Natural killer cell treated with Interleukin-12 subunit alpha and Interleukin-12 subunit beta and Interleukin-15 and Interleukin-18, amount 100 ng/mL, for 72 hours (primary cell): ENCODE measurements around the gene PRKD3. TPM values are rescaled to one million over a fixed set of nuclear protein-coding genes. Genes with fewer than 3 reads are reported as not detected.

Experiments
- ATAC-seq, 2 donors: fragments of 150-1000 bp; cut with Tn5 transposase in 1 of 2; sonication (Bioruptor Pico), chemical (Tn5 transposase) in 1 of 2; 2 replicates each; pipeline ENCODE4 v1.10.0; 2021
- DNase-seq: peaks from one replicate; pipeline ENCODE4 v3.0.0; 2022; ENCODE audit warnings: low spot score
- H3K27ac Mint-ChIP-seq, 2 donors: 1 replicate in 1 of 2; 2 replicates in 1 of 2; pipeline ENCODE4 v1.8.0; 2022; ENCODE audit warnings: mixed read lengths in 2 of 2, mild to moderate bottlenecking in 1 of 2, moderate library complexity in 1 of 2
- H3K27me3 Mint-ChIP-seq, 2 donors: 1 replicate in 1 of 2; 2 replicates in 1 of 2; pipeline ENCODE4 v1.8.0; 2022; ENCODE audit warnings: mixed read lengths in 2 of 2
- H3K36me3 Mint-ChIP-seq: one replicate; pipeline ENCODE4 v1.8.0; 2022; ENCODE audit warnings: mixed read lengths
- H3K4me1 Mint-ChIP-seq, 2 donors: 1 replicate in 1 of 2; 2 replicates in 1 of 2; pipeline ENCODE4 v1.8.0; 2022; ENCODE audit warnings: low read depth in 2 of 2, mixed read lengths in 2 of 2, mild to moderate bottlenecking in 1 of 2
- H3K4me3 Mint-ChIP-seq: one replicate; pipeline ENCODE4 v1.8.0; 2022; ENCODE audit warnings: mixed read lengths
- H3K9me3 Mint-ChIP-seq: 2 replicates; pipeline ENCODE4 v1.8.0; 2022; ENCODE audit warnings: mixed read lengths
- total RNA-seq, 2 donors: library from RNA; stranded (reverse); gene quantifications; one replicate each; pipeline ENCODE4 v1.2.3, GENCODE V29; 2022

PRKD3 gene
- total RNA-seq, 2 donors from 2014 or later = 41.4 to 43.8 TPM

DNA sequence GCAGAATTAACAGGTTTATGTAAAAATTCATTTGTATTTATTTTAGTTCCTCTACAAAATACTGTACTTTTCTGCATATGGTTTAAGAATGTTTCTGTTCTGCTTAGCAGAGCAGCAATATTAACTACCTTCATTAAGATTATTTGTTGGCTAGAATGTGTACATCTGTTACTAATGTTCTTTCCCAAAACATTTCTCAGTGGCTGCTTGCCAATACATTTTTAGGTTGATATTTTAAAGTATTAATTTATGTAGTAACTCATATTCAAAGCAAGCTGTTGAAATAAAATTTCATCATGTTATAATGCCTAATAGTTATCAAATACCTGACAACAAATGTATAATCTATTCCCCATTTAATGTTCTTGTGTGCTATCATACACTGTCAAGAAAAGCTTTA is 40.3 kb downstream of the PRKD3 start:
- no peaks in the 10 kb centered on the region for H3K9me3 Mint-ChIP-seq
- H3K4me1 Mint-ChIP-seq = no peaks in the 10 kb centered on the region
- no peak overlapping the region for H3K27ac Mint-ChIP-seq
- ATAC-seq (no peak), DNase-seq (no peak)
- H3K27me3 Mint-ChIP-seq = no peaks in the 10 kb centered on the region
- no peak overlapping the region for H3K4me3 Mint-ChIP-seq
- peaks cover 16% of the 10 kb centered on the region for H3K36me3 Mint-ChIP-seq

- Mint-ChIP-seq H3K4me3 (no peak overlapping the region), H3K9me3 (no peaks in the 10 kb centered on the region), H3K4me1 (no peaks in the 10 kb centered on the region), H3K27me3 (no peaks in the 10 kb centered on the region), H3K36me3 (peaks cover 16% of the 10 kb centered on the region), H3K27ac (no peak overlapping the region)
- no peak for DNase-seq
- ATAC-seq = no peak
These were observed 41.4 kb downstream of the PRKD3 start for GRCh38 chr2:37283207-37283606.

DNA sequence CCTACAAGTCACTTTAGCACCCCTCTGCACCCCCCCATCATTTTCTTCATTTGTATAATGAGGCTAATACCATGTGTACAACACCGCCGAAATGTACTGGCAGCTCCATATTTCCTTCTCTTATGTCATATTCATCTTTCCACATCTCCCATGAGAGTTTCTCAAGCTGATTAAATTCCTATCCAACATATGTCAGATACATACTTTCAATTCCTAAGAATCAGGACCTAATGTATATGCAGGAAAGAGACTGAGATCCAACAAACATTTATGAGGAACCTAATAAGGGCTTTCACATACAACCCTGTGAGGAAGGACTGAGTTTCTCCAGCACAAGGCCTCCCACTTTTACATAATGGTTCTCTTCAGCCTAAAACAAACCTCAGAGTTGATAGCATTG is 41.9 kb downstream of the PRKD3 start:
- peaks cover 11% of the 10 kb centered on the region for H3K36me3 Mint-ChIP-seq
- ATAC-seq = no peak
- no peak overlapping the region for H3K4me3 Mint-ChIP-seq
- no peaks in the 10 kb centered on the region for H3K4me1 Mint-ChIP-seq
- no peaks in the 10 kb centered on the region for H3K27me3 Mint-ChIP-seq
- no peaks in the 10 kb centered on the region for H3K9me3 Mint-ChIP-seq
- DNase-seq = no peak
- H3K27ac Mint-ChIP-seq = no peak overlapping the region

GRCh38 chr2:37281916-37282315 is 42.7 kb downstream of the PRKD3 start:
- DNase-seq = no peak
- ATAC-seq = no peak
- H3K4me1 Mint-ChIP-seq = no peaks in the 10 kb centered on the region
- no peak overlapping the region for H3K27ac Mint-ChIP-seq
- H3K36me3 Mint-ChIP-seq = peaks cover 11% of the 10 kb centered on the region
- H3K4me3 Mint-ChIP-seq = no peak overlapping the region
- no peaks in the 10 kb centered on the region for H3K27me3 Mint-ChIP-seq
- H3K9me3 Mint-ChIP-seq = no peaks in the 10 kb centered on the region

DNA sequence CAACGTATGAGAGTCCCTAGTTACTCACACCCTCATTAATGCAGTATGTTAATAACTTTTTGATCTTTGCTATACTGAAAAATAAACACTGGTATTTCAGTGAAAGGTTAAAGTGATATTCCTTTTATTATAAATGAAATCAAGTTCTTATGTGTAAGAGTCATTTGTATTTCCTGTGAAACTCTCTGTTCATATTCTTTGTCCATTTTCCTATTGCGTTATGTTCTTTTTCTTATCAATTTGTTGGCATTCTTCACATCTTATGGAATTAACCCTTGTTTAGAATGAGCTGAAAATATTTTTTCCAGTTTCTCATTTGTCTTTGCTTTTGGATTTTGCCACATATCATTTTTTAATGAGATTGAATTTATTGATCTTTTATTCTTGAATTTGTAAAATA is 48.3 kb downstream of the PRKD3 start:
- Mint-ChIP-seq H3K4me1 (peaks cover 0 to 2% of the 10 kb centered on the region in 2 donors), H3K27ac (no peak overlapping the region), H3K36me3 (peaks cover 6% of the 10 kb centered on the region), H3K9me3 (no peaks in the 10 kb centered on the region), H3K4me3 (no peak overlapping the region), H3K27me3 (no peaks in the 10 kb centered on the region)
- DNase-seq (no peak), ATAC-seq (no peak)

Other genes with a start within 250 kb of the PRKD3 start
- 10 to 100 TPM; 23.3 to 27.3 TPM for gene HEATR5B, start 240.5 kb downstream of the PRKD3 start, total RNA-seq
- gene GPATCH11, start 240.3 kb downstream of the PRKD3 start, total RNA-seq = 10 to 100 TPM; 13.2 to 15.3 TPM
- 10 to 100 TPM; 37.7 to 40.1 TPM for gene EIF2AK2, start 167.9 kb downstream of the PRKD3 start, total RNA-seq
- gene SULT6B1, start 136.2 kb downstream of the PRKD3 start, total RNA-seq = not detected
- gene CEBPZOS, start 128.3 kb downstream of the PRKD3 start, total RNA-seq = 10 to 100 TPM; 32.6 to 37.9 TPM
- gene CEBPZ, start 93.2 kb downstream of the PRKD3 start, total RNA-seq = 10 to 100 TPM; 35.3 to 74.0 TPM
- gene NDUFAF7, start 93.2 kb downstream of the PRKD3 start, total RNA-seq = 10 to 100 TPM; 20.5 to 24.3 TPM
- gene QPCT, start 19.8 kb upstream of the PRKD3 start, total RNA-seq = 1 to 10 TPM in 1 of 2 donors, under 1 TPM in 1; 0.33 to 1.5 TPM